Astrocyte (in vitro differentiated cells and primary cell): Measurements from ENCODE around the gene LRMDA. TPM values are rescaled to one million over a fixed set of nuclear protein-coding genes. Genes with fewer than 3 reads are reported as not detected.
A peak's percentile ranks its signal among the peaks of the same experiment; 100 is the strongest.

Experiments used
- DNase-seq: peaks from one replicate; pipeline ENCODE4 v3.0.0-alpha.2; 2010; ENCODE audit warnings: low read depth
- FAIRE-seq: peaks from 2 replicates; lab custom pipeline; 2011; peaks lifted over from hg19 to GRCh38; lab: Jason Lieb, UNC
- H2AFZ ChIP-seq: 2 replicates; pipeline ENCODE4 v1.6.0; 2012; ENCODE audit warnings: low read depth, low read length, inconsistent platforms
- H3K27ac ChIP-seq: 2 replicates; pipeline ENCODE4 v1.5.1; 2011; ENCODE audit warnings: low read depth, low read length, inconsistent platforms
- H3K27me3 ChIP-seq: 2 replicates; pipeline ENCODE4 v1.6.0; 2011; ENCODE audit warnings: low read length, inconsistent platforms; ENCODE audit not compliant: insufficient read depth
- H3K36me3 ChIP-seq: 2 replicates; pipeline ENCODE4 v1.5.1; 2011; ENCODE audit warnings: low read length, inconsistent platforms; ENCODE audit not compliant: insufficient read depth
- H3K4me1 ChIP-seq: 2 replicates; pipeline ENCODE4 v1.5.1; 2011; ENCODE audit warnings: low read length, inconsistent platforms; ENCODE audit not compliant: insufficient read depth
- H3K4me2 ChIP-seq: 2 replicates; pipeline ENCODE4 v1.6.0; 2012; ENCODE audit warnings: low read length, inconsistent platforms
- H3K4me3 ChIP-seq: 2 replicates; pipeline ENCODE4 v1.5.1; 2011; ENCODE audit warnings: low read depth, mild to moderate bottlenecking, low read length, inconsistent platforms; ENCODE audit not compliant: insufficient read depth
- H3K79me2 ChIP-seq: 2 replicates; pipeline ENCODE4 v1.6.0; 2012; ENCODE audit warnings: mild to moderate bottlenecking, low read length, inconsistent platforms; ENCODE audit not compliant: insufficient read depth
- H3K9ac ChIP-seq: 2 replicates; pipeline ENCODE4 v1.6.0; 2012; ENCODE audit warnings: mild to moderate bottlenecking, low read length, inconsistent platforms
- H3K9me3 ChIP-seq: 2 replicates; pipeline ENCODE4 v1.5.1; 2012; ENCODE audit warnings: low read depth, mild to moderate bottlenecking, low read length, inconsistent platforms; ENCODE audit not compliant: insufficient read depth
- H4K20me1 ChIP-seq: 2 replicates; pipeline ENCODE4 v1.6.0; 2012; ENCODE audit warnings: low read length, inconsistent platforms; ENCODE audit not compliant: insufficient read depth
- H3K27ac Mint-ChIP-seq: one replicate; pipeline ENCODE4 v1.8.0; 2021; ENCODE audit warnings: mild to moderate bottlenecking, mixed read lengths; ENCODE audit not compliant: unreplicated experiment
- H3K27me3 Mint-ChIP-seq: one replicate; pipeline ENCODE4 v1.8.0; 2021; ENCODE audit warnings: low read depth, mixed read lengths; ENCODE audit not compliant: unreplicated experiment
- H3K36me3 Mint-ChIP-seq: one replicate; pipeline ENCODE4 v1.8.0; 2021; ENCODE audit warnings: low read depth, mixed read lengths; ENCODE audit not compliant: unreplicated experiment
- H3K4me1 Mint-ChIP-seq: one replicate; pipeline ENCODE4 v1.8.0; 2021; ENCODE audit warnings: low read depth, mixed read lengths; ENCODE audit not compliant: unreplicated experiment
- H3K4me3 Mint-ChIP-seq: one replicate; pipeline ENCODE4 v1.8.0; 2021; ENCODE audit warnings: mild to moderate bottlenecking, moderate library complexity, mixed read lengths; ENCODE audit not compliant: unreplicated experiment
- H3K9me3 Mint-ChIP-seq: one replicate; pipeline ENCODE4 v1.8.0; 2021; ENCODE audit warnings: mild to moderate bottlenecking, mixed read lengths; ENCODE audit not compliant: unreplicated experiment
- EZH2 ChIP-seq: IDR thresholded peaks from 2 replicates; pipeline ENCODE4 v1.6.1; 2012; ENCODE audit warnings: mild to moderate bottlenecking, low read length, inconsistent platforms; ENCODE audit not compliant: insufficient read depth
- total RNA-seq: library from RNA; stranded (reverse); gene quantifications from 2 replicates; pipeline ENCODE4 v1.2.1, GENCODE V29; 2021
- TF ChIP-seq, protein P1 (sequence below): IDR thresholded peaks from 2 replicates; pipeline ENCODE4 v1.5.1; 2011; ENCODE audit warnings: low read depth, mild to moderate bottlenecking, inconsistent platforms, low read length, moderate library complexity; ENCODE audit not compliant: insufficient read depth

The LRMDA gene
- total RNA-seq, 1 donor from 2014 or later, result 2.7 TPM

DNA sequence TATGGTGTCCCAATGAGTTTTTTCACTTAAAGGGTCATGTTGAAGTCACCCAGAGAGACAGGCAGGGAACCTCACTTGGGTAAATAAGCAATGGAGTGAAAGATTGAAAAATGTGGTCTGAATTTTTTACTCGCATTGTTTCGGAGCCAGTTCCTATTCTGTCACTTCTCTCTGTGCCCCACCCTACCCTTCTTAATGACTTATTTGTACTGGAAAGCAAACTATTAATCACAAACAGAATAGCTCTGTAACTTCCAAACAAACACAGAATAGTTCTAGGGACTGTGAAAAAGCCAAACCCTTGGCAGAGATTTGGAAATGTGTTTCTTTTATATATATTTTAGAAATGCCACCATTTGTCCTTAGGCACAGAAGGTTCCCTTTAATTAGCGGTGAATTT is 76.0 kb downstream of the LRMDA start:
- H3K79me2 ChIP-seq, result no peaks in the 10 kb centered on the region
- Mint-ChIP-seq H3K4me3 (no peak overlapping the region), H3K4me1 (peaks cover 8% of the 10 kb centered on the region), H3K36me3 (no peaks in the 10 kb centered on the region), H3K27me3 (peaks cover 49% of the 10 kb centered on the region), H3K9me3 (peaks cover 7% of the 10 kb centered on the region), H3K27ac (no peak overlapping the region)
- H2AFZ ChIP-seq, result no peak overlapping the region
- TF ChIP-seq, protein P1, sequence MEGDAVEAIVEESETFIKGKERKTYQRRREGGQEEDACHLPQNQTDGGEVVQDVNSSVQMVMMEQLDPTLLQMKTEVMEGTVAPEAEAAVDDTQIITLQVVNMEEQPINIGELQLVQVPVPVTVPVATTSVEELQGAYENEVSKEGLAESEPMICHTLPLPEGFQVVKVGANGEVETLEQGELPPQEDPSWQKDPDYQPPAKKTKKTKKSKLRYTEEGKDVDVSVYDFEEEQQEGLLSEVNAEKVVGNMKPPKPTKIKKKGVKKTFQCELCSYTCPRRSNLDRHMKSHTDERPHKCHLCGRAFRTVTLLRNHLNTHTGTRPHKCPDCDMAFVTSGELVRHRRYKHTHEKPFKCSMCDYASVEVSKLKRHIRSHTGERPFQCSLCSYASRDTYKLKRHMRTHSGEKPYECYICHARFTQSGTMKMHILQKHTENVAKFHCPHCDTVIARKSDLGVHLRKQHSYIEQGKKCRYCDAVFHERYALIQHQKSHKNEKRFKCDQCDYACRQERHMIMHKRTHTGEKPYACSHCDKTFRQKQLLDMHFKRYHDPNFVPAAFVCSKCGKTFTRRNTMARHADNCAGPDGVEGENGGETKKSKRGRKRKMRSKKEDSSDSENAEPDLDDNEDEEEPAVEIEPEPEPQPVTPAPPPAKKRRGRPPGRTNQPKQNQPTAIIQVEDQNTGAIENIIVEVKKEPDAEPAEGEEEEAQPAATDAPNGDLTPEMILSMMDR, result no peak
- no peak for TF ChIP-seq EZH2
- no peaks in the 10 kb centered on the region for H3K9me3 ChIP-seq
- H3K36me3 ChIP-seq, result no peaks in the 10 kb centered on the region
- H3K4me2 ChIP-seq, result no peak overlapping the region
- FAIRE-seq (no peak), DNase-seq (peak; percentile 10)
- H3K9ac ChIP-seq, result no peak overlapping the region
- H3K4me1 ChIP-seq, result peaks cover 6% of the 10 kb centered on the region
- H3K27ac ChIP-seq, result no peak overlapping the region
- H3K4me3 ChIP-seq, result no peak overlapping the region
- H3K27me3 ChIP-seq, result peaks cover 9% of the 10 kb centered on the region
- no peaks in the 10 kb centered on the region for H4K20me1 ChIP-seq

DNA sequence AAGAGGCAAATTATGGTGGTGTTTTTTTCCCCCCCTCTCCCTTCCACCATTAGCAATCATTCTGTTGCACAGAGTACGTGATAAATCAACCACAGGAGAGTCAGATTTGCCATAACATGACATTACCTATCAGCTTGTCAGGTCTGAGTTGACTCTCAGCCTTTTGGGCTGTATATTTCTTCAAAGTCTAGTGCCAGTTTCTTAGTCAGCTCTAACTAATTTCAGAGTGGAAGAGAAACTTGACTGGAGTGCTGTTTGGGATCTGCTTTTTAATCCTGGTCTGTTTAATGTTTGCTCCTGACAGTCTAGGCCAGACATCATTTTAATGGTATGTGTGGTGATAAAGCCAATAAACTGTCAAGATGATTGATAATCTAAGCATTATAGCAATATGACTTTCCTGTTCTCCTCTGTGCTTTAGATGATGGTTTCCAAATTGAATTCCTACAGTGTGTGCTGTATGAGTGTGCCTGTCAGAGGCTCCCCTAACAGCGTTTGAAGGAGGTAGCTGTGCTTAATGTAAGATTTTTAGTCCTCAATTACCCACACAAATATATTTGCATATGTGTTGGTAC is 76.9 kb downstream of the LRMDA start:
- Histone ChIP-seq H3K36me3 (no peaks in the 10 kb centered on the region), H4K20me1 (no peaks in the 10 kb centered on the region), H3K79me2 (no peaks in the 10 kb centered on the region), H3K9me3 (no peaks in the 10 kb centered on the region), H3K9ac (no peak overlapping the region), H3K27me3 (peaks cover 11% of the 10 kb centered on the region), H3K4me1 (peaks cover 6% of the 10 kb centered on the region), H3K4me3 (no peak overlapping the region), H2AFZ (no peak overlapping the region), H3K27ac (peak overlapping the region; percentile 1), H3K4me2 (peak overlapping the region; percentile 50)
- no peak for TF ChIP-seq EZH2
- TF ChIP-seq, protein P1, result no peak
- peak; percentile 97 for DNase-seq
- peaks cover 10% of the 10 kb centered on the region for H3K4me1 Mint-ChIP-seq
- no peak overlapping the region for H3K27ac Mint-ChIP-seq
- no peaks in the 10 kb centered on the region for H3K36me3 Mint-ChIP-seq
- H3K27me3 Mint-ChIP-seq, result peaks cover 49% of the 10 kb centered on the region
- peaks cover 7% of the 10 kb centered on the region for H3K9me3 Mint-ChIP-seq
- H3K4me3 Mint-ChIP-seq, result no peak overlapping the region
- peak; percentile 93 for FAIRE-seq

DNA sequence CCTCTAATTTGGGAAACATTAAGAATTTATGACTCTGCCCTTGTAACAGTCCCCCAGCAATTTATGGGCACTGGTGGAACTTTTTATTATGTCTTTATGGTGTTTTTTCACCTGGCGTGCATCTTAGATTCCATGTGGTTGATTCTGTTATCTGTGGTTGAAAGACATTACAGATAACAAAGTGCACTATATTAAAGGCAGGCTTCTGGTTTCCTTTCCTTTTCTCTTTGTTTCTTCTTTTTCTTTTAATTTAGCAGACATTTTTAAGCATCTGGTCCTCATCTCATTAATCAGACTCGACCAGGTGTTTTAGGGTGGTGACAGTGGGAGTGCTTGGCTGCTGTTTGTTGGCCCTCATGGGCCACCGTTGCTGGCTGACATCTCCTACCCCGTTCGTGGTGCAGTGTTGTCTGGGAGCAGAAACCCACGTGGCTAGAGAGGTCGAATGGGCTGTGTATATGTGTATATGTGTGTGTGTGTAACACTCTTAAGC is 77.4 kb downstream of the LRMDA start:
- DNase-seq (peak; percentile 87), FAIRE-seq (no peak)
- Histone ChIP-seq H3K79me2 (no peaks in the 10 kb centered on the region), H3K4me1 (peaks cover 6% of the 10 kb centered on the region), H3K4me2 (peak overlapping the region; percentile 50), H3K9ac (no peak overlapping the region), H3K36me3 (no peaks in the 10 kb centered on the region), H3K4me3 (no peak overlapping the region), H3K27ac (peak overlapping the region; percentile 1), H2AFZ (no peak overlapping the region), H3K27me3 (peaks cover 11% of the 10 kb centered on the region), H3K9me3 (no peaks in the 10 kb centered on the region), H4K20me1 (no peaks in the 10 kb centered on the region)
- Mint-ChIP-seq H3K4me1 (peaks cover 10% of the 10 kb centered on the region), H3K36me3 (no peaks in the 10 kb centered on the region), H3K27ac (no peak overlapping the region), H3K4me3 (no peak overlapping the region), H3K27me3 (peaks cover 51% of the 10 kb centered on the region), H3K9me3 (peaks cover 7% of the 10 kb centered on the region)
- TF ChIP-seq EZH2, result no peak
- TF ChIP-seq, protein P1, result no peak
